Neural cell (in vitro differentiated cells): ENCODE measurements around the gene SCGB2A2. TPM values are rescaled to one million over a fixed set of nuclear protein-coding genes. Genes with fewer than 3 reads are reported as not detected.

ENCODE experiments used
- H2AFZ ChIP-seq: fragments of 200-600, 300-800 bp; sonication (generic), shearing (Covaris generic); 2 replicates; pipeline ENCODE4 v1.6.0; 2014; ENCODE audit warnings: low read depth, mild to moderate bottlenecking, antibody characterized with exemption, low read length, moderate library complexity
- H3F3A ChIP-seq: fragments of 200-600 bp; shearing (Covaris generic); 2 replicates; pipeline ENCODE4 v1.6.1; 2016; ENCODE audit warnings: mild to moderate bottlenecking, moderate library complexity, mixed read lengths, antibody characterized with exemption, low read length; ENCODE audit not compliant: insufficient read depth, poor library complexity, severe bottlenecking
- H3K27ac ChIP-seq: fragments of 200-600, 300-800 bp; sonication (generic), shearing (Covaris generic); 2 replicates; pipeline ENCODE4 v1.5.1; 2014; ENCODE audit warnings: mild to moderate bottlenecking, low read length, moderate library complexity
- H3K27me3 ChIP-seq: fragments of 300-800, 200-600 bp; sonication (generic), shearing (Covaris generic); 2 replicates; pipeline ENCODE4 v1.6.0; 2014; ENCODE audit warnings: mild to moderate bottlenecking, low read depth, low read length, moderate library complexity; ENCODE audit not compliant: insufficient read depth
- H3K36me3 ChIP-seq: fragments of 300-800, 200-600 bp; sonication (generic), shearing (Covaris generic); 2 replicates; pipeline ENCODE4 v1.5.1; 2014; ENCODE audit warnings: mild to moderate bottlenecking, antibody characterized with exemption, low read length, moderate library complexity; ENCODE audit not compliant: insufficient read depth
- H3K4me2 ChIP-seq: fragments of 300-800, 200-600 bp; sonication (generic), shearing (Covaris generic); 2 replicates; pipeline ENCODE4 v1.6.0; 2014; ENCODE audit warnings: mild to moderate bottlenecking, low read length
- H3K4me3 ChIP-seq: fragments of 300-800, 200-600 bp; sonication (generic), shearing (Covaris generic); 2 replicates; pipeline ENCODE4 v1.5.1; 2014; ENCODE audit warnings: mild to moderate bottlenecking, low read length, moderate library complexity
- H3K79me2 ChIP-seq: fragments of 200-600 bp; shearing (Covaris generic); replicated peaks from 2 replicates; pipeline ENCODE4 v1.6.0; 2014; ENCODE audit warnings: mild to moderate bottlenecking, low read length, moderate library complexity; ENCODE audit not compliant: insufficient read depth
- H3K9ac ChIP-seq: fragments of 300-800, 200-600 bp; sonication (generic), shearing (Covaris generic); 2 replicates; pipeline ENCODE4 v1.6.1; 2016; ENCODE audit warnings: mild to moderate bottlenecking, low read length, mixed read lengths
- H3K9me2 ChIP-seq: fragments of 200-600 bp; shearing (Covaris generic); 2 replicates; pipeline ENCODE4 v1.6.1; 2016; ENCODE audit warnings: mild to moderate bottlenecking, low read length, mixed read lengths; ENCODE audit not compliant: insufficient read depth
- H3K9me3 ChIP-seq: fragments of 200-600, 300-800 bp; sonication (generic), shearing (Covaris generic); 2 replicates; pipeline ENCODE4 v1.6.1; 2016; ENCODE audit warnings: mild to moderate bottlenecking, mixed run types, low read length, moderate library complexity, mixed read lengths
- H4K20me1 ChIP-seq: fragments of 200-600 bp; shearing (Covaris generic); 2 replicates; pipeline ENCODE4 v1.6.1; 2016; ENCODE audit warnings: mild to moderate bottlenecking, mixed run types; ENCODE audit not compliant: insufficient read depth
- CTCF ChIP-seq: fragments of 450-650 bp; IDR thresholded peaks from 2 replicates; pipeline ENCODE4 v1.5.1; 2014; ENCODE audit warnings: antibody characterized with exemption, mild to moderate bottlenecking, moderate library complexity; ENCODE audit not compliant: poor library complexity, severe bottlenecking
- EP300 ChIP-seq: fragments of 450-650 bp; conservative IDR thresholded peaks from 2 replicates; pipeline ENCODE4 v1.6.1; 2014; ENCODE audit warnings: antibody characterized with exemption, mild to moderate bottlenecking, moderate library complexity; ENCODE audit not compliant: poor library complexity, severe bottlenecking
- EZH2 ChIP-seq: fragments of 200-600, 300-800 bp; shearing (Covaris generic), sonication (generic); IDR thresholded peaks from 2 replicates; pipeline ENCODE4 v1.6.1; 2014; ENCODE audit warnings: antibody characterized with exemption, low read length, borderline replicate concordance, mild to moderate bottlenecking; ENCODE audit not compliant: insufficient read depth, poor library complexity, severe bottlenecking
- MXI1 ChIP-seq: fragments of 450-650 bp; conservative IDR thresholded peaks from 2 replicates; pipeline ENCODE4 v1.6.1; 2014; ENCODE audit warnings: antibody characterized with exemption, mild to moderate bottlenecking; ENCODE audit not compliant: poor library complexity, severe bottlenecking
- POLR2AphosphoS5 ChIP-seq: IDR thresholded peaks from 2 replicates; pipeline ENCODE4 v1.6.1; 2012
- RAD21 ChIP-seq: fragments of 450-650 bp; conservative IDR thresholded peaks from 2 replicates; pipeline ENCODE4 v1.6.1; 2014; ENCODE audit warnings: antibody characterized with exemption, mild to moderate bottlenecking, moderate library complexity
- REST ChIP-seq: IDR thresholded peaks from 2 replicates; pipeline ENCODE4 v1.6.1; 2012; ENCODE audit warnings: borderline replicate concordance
- SMC3 ChIP-seq: fragments of 450-650 bp; conservative IDR thresholded peaks from 2 replicates; pipeline ENCODE4 v1.6.1; 2014; ENCODE audit warnings: antibody characterized with exemption, mild to moderate bottlenecking, moderate library complexity; ENCODE audit not compliant: poor library complexity
- TAF1 ChIP-seq: IDR thresholded peaks from 2 replicates; pipeline ENCODE4 v1.6.1; 2012; ENCODE audit warnings: low read depth
- polyA plus RNA-seq: library from polyadenylated mRNA; depleted of rRNA; stranded (reverse); fragments of >200 nt; gene quantifications from 2 replicates; pipeline ENCODE4 v1.2.3, GENCODE V29; 2014

The SCGB2A2 gene
- polyA plus RNA-seq, 1 donor from 2014 or later = not detected

- H3K9me2 ChIP-seq = no peaks in the 10 kb centered on the region
- no peaks in the 10 kb centered on the region for H3F3A ChIP-seq
- TF ChIP-seq POLR2AphosphoS5 (no peak), CTCF (no peak), EZH2 (no peak), REST (no peak), TAF1 (no peak), SMC3 (no peak), EP300 (no peak), RAD21 (no peak), MXI1 (no peak)
- H3K27ac ChIP-seq = no peak overlapping the region
- no peaks in the 10 kb centered on the region for H3K36me3 ChIP-seq
- no peak overlapping the region for H3K4me3 ChIP-seq
- H3K79me2 ChIP-seq = no peaks in the 10 kb centered on the region
- H3K9me3 ChIP-seq = no peaks in the 10 kb centered on the region
- no peak overlapping the region for H3K4me2 ChIP-seq
- H3K27me3 ChIP-seq = no peaks in the 10 kb centered on the region
- H3K9ac ChIP-seq = no peak overlapping the region
- H4K20me1 ChIP-seq = no peaks in the 10 kb centered on the region
- H2AFZ ChIP-seq = no peak overlapping the region
Observed at GRCh38 chr11:62256281-62256680, 13.7 kb upstream of the SCGB2A2 start.

DNA sequence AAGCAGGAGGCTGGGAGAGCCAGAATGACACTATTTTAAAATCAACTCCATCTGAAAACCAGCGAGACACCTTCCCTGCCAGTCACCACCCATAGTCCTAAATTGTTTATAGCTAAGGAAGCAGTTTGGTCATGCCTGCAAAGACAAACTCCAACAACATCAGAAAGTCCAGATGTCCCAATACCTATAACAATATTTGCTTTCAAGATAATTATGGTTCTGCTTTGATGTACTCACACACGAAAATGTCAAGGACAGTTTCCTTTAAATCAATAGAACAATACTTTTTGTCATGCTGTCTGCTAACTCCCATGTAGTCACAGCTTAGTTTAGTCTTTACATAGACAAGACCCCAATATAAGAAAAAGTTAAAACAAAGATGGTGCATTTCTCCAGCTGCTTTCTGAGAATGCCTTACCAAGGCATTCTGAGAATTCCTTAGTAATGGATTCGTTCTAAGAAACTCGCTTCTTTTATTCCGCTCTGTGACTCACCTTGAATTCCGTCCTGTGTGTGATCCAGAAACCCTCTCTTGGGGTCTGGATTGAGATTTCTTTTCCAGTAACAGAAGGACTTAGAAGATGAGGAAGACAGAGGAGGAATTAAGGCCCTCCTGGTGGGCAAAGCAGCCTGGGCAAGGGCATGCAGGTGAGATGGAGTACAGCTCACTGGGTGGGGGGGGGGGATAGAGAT, 9.6 kb upstream of the SCGB2A2 start:
- TF ChIP-seq TAF1 (no peak), CTCF (no peak), POLR2AphosphoS5 (no peak), RAD21 (no peak), EZH2 (no peak), EP300 (no peak), SMC3 (no peak), REST (no peak), MXI1 (no peak)
- no peak overlapping the region for H2AFZ ChIP-seq
- H3K9me2 ChIP-seq = no peaks in the 10 kb centered on the region
- no peak overlapping the region for H3K9ac ChIP-seq
- no peaks in the 10 kb centered on the region for H3F3A ChIP-seq
- H3K9me3 ChIP-seq = no peaks in the 10 kb centered on the region
- H3K4me3 ChIP-seq = no peak overlapping the region
- no peaks in the 10 kb centered on the region for H3K27me3 ChIP-seq
- H3K36me3 ChIP-seq = no peaks in the 10 kb centered on the region
- H3K79me2 ChIP-seq = no peaks in the 10 kb centered on the region
- no peaks in the 10 kb centered on the region for H4K20me1 ChIP-seq
- H3K4me2 ChIP-seq = no peak overlapping the region
- H3K27ac ChIP-seq = no peak overlapping the region
